COLO829 (cell line): ENCODE data around the gene MDGA2.
A peak's percentile ranks its signal among the peaks of the same experiment; 100 is the strongest.
"Not testable (repeated sequence)": the region's sequence is repeated elsewhere in the genome, so short reads cannot be mapped to it uniquely, and the experiment has no call there.

Source experiments
- DNase-seq: peaks from one replicate; pipeline ENCODE4 v3.0.0; 2012; ENCODE audit warnings: low spot score

Gene MDGA2

DNA sequence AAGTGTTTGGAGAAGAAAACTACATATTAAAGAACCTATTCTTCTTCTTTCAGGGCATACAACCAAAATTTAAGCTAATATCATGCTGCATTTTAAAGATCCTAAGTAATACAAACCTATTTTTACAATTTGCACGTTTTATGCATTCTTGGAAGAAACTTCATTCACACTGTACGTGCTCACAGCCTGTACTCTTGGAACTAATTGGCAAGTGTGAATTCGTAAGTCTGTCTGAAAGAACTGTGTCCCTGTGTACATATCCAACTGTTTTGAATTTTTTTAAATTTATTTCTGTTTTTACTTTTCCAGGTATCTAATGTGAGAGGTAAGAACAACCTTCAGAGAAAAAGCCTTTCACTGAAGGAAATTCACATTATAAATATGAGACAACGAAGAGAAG is 347.0 kb downstream of the MDGA2 start:
- no peak for DNase-seq

DNA sequence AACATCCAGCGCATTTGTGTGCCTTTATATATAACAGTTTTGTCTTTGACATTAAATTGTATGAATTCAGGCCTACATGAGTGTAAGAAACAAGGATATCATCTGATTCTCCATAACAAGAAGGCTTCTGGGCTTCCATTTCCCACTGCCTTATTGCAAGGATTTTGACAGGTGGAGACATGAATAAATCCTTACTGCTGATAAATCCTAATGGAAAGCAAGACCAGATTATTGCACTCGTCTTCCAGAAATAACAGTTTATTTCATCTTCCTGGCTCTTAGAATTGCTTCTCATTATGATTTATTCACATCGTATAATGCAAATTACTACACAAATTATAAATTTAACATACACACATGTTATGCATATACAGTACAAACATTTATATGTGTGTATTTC is 348.1 kb downstream of the MDGA2 start:
- DNase-seq, result no peak

DNA sequence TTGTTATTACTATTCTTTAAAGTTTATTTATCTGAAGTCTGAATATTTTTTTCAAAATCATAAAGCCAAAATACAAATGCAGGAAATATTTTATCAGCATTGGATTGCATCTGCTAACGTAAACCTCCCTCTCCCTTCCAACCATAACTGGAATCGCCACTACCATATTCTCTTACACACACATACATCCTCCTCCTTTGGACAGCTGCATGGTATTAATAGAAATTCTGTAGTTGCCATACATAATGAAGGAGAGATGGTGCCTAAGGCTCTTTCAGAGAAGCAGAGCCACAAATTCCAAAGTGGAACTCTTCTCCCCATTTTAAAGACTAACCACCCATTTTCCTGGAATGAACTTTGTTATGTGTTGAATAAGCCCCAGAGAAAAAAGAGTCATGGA is 352.7 kb downstream of the MDGA2 start:
- no peak for DNase-seq

DNA sequence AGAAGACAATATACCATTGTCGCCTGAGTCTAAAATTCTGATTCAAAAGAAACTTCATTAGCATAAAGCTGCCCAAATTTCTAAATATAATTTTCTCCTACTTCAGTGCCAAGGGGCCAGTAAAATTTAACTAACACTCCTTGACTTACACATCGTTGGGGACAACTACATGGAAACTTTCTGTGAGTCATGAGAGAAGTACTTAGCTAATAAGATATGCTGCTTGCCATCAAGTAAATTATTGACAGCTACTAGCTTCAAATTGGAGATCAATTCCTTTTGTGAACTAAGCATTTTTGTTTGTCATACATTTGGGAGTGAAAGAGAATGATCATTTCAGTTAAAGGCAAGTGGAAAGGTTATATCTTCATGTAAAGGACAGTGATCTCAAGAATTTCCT is 373.3 kb downstream of the MDGA2 start:
- DNase-seq, result no peak

DNA sequence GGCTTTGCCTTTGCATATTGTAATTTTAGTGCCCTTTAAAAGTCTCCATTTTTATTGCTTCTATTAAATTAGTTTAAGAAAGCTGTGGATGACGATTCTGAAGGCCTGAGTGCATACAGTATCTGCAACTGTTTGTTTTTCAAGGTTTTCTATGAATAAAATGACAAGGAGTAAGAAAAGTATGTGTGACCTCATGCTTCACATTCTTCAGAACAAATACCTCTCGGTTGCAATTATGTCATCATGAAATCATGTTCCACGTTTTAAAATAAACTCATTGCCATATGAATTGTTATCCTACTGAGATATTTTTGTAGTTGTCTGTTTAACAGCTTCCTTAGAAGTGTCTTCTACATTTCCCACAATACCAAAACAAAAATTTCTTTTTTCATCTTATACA is 374.6 kb downstream of the MDGA2 start:
- no peak for DNase-seq

DNA sequence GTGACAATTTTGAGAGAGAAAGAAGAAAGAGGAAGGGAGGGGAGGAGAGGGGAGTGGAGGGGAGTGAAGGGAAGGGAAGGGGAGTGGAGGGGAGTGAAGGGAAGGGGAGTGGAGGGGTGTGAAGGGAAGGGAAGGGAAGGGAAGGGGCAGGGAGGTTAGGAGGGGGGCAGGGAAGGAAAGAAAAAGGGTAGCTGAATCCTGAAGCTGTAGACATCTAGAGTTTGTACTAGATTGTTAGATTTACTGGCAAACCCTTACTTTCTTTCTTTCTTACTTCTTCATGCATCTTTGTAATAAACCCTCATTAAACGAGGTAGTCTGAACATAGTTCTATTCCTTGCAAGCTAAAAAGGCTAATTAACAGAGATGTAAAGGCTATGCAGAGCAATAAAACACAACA is 378.0 kb downstream of the MDGA2 start:
- DNase-seq, result no peak

DNA sequence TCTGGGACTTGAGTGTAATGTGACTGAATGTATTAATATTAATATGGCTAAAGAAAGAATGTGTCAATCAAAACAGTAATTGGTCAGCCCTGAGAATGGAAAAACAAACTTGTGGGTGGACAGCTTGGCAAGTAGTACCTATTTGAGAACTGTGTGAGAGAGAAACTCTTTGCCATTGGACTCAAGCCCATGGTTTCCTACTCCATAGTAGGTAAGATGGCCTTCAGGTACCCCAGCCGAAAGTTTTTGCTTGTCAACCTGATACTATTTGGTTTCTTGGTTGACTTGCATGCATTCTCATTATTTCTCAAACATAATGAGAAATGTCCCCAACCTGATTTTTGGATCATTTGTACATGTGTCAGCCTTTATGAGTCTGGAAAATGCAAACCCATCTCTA is 391.1 kb downstream of the MDGA2 start:
- DNase-seq, result no peak

DNA sequence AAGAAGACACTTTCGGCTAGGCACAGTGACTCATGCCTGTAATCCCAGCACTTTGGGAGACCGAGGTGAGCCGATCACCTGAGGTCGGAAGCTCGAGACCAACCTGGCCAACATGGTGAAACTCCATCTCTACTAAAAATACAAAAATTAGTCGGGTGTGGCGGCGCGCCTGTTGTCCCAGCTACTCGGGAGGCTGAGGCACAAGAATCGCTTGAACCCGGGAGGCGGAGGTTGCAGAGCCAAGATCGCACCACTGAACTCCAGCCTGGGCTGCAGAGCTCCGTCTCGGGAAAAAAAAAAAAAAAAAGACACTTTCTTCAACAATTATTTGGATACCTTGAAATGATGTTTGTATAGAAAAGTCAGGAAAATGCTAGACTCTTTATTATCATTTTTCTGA is 393.6 kb downstream of the MDGA2 start:
- not testable (repeated sequence) for DNase-seq

DNA sequence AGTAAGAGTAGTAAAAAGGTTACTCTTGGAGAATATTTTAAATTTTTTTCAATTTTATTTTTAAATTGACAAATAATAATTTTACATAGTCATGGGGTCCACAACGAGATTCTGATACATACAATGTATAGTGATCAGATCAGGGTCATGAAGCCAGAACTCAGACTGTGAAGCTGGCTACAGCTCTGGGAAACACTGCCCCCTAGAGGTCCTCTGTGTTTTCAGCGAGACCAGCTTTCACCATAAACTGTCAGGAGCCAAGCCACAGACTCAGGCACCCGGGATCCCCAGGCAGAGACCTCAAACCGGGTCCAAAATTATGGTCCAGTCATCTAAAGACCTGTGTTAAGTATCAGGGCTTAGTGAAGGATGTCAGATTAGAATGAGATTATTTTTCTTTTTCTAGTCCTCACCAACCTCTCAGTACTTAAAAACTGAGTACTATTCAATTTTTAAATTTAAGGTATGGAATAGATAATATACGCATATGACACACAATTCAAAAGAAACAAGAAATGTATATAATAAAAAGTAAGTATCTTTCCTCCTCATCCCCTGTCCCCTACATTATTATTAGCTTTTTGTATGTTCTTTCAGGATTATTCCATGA is 397.1 kb downstream of the MDGA2 start:
- peak; percentile 39 for DNase-seq

DNA sequence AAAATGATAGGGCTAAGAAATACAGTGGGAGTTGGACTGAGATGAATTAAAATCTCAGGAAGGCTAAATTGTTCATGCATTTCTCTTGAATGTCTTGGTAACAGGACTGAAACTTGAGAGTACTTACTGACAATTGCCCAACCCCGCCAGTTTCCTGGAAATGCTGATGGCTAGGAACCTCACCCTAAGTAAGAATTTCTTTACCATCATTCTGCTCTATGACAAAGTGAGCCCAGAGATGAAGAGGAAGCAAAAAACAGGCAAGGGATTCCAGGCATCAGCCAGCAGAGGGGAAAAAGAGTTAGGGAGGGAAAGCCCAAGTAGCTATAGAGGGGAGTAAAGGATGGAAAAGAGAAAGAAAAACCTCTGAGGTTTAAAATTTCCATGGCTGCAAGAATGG is 397.7 kb downstream of the MDGA2 start:
- no peak for DNase-seq

DNA sequence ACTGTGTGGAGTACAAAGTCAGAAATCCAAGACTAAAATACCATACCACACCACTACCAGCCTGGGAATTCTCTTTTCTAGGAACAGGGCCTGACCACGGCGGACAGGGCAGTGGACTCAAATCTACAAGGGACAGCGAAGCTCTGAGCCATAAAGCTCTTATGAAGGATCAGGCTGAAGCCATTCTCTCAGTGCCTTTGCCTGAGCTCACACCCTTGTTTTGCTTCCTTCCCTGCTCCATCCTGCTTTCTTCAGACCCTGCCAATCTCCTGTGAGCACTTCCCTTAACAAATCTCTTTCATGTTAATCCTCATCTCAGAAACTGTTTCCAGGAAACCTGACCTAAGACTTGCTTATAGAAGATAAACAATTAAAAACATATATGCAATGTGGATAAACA is 398.5 kb downstream of the MDGA2 start:
- no peak for DNase-seq

DNA sequence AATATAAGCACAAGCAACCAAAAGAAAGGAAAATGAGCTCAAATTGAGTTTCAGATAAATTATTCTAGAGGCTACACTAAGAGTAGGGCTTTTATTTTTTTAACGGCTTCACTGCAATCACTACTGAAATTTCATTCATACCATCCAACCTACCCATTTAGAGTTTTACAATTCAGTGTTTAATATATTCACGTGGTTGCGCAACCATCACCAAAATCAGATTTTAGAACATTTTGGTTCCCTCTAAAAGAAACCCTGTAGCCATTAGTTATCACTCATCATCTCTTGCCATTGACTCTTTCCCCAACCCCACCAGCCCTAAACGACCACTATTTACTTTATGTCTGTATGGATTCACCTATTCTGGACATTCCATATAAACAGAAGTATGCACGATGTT is 401.5 kb downstream of the MDGA2 start:
- no peak for DNase-seq

DNA sequence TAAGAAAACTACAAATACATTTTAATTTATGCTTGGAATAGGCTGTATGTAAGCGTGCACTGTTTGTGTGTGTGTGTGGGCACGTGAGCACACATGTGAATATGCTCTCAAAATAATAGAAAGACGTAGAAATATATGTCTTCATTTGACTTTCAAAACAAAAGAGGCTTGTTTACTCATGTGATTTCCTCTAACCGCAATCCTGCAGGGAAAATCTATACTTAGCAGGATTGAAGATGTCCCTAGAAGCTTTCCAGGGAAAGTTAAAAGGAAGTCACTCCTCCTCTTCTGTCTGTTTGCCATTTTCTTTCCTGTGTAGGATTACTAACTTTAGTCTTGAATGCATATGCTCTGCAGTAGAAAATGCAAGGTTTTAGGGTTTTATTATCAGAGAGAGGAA is 404.7 kb downstream of the MDGA2 start:
- DNase-seq, result peak; percentile 52

DNA sequence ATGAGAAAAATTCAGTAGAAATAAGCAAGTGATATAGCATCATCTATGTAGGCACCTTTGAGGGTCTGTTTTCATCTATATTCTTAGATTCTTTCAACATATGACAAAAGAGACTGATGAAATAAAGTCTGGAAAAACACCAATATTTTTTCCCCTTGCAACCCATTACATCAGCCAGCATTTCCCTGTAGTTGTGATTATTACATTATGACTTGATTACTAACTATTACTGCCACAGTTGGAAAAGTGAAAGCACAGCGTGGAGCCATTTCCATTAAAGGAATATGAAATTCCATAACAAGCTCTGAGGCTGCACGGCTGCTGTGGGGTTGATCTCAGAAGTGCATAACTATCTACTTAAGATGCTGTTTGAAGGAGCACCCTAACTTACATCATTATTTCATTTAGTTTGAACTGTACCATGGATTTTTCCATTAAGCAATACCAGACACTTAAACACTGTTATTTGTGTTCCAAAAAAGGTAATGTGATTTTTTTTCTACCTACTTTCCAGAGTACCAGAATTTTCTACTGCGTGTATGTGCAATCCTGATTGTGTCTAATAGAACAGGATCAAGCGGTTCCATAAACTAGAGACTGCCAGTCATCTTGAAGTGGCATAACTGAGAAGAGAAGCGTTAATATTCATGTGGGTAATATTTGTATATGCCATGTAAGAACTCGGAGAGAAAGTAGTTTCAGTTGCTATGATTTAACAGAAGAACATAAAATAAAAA is 405.5 kb downstream of the MDGA2 start:
- no peak for DNase-seq

DNA sequence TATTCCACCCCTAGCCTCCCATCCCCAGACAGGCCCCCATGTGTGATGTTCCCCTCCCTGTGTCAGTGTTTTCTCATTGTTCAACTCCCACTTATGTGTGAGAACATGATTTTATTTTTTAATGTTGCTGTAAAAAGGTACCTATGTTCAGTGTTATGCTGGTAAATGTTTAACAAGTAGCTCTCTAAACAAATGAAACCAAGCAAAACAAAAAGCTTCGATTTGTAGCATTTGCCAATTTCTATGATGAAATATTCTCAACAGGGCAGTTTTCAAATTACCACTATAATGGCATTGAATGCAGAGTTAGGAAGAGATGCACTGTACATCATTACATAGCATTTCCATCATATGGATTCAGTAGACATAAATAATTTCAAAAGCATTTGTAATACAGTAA is 410.6 kb downstream of the MDGA2 start:
- no peak for DNase-seq

DNA sequence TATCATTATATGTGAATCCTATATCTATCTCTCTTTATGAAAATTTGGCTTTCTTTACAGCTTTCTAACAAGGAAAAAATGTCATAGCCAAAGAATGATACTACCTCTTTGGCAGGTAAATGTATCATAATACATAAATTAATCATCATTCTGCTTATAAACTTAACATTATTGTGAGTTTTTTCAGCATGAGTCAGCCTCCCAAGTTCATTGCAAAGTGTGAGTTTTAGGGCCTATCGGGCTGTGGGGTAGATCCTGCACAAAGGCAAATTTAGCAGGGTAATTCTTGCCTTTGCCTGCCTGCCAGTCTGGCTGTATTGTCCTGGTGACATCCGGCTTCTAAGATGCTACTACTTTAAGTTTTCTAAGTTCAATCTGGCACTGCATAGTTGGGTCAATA is 412.6 kb downstream of the MDGA2 start:
- no peak for DNase-seq

DNA sequence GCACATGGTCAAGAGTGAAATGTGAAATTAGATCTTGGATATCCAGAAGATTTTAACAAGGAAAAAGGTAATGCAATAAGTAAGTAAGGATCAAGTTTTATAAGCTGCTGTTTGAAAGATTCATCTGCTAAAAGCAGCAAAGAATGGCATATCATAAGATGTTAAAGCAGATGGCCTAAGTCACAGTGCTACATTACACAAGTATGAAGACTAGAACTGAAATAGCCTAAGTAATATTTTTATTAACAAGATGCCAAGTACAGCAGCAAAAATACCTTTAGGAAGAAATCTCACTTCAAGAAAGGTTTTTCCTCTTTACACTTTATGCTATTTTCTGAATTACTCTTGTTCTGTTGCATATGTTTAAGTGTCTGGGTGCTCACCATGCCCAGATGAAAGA is 414.1 kb downstream of the MDGA2 start:
- DNase-seq, result no peak

DNA sequence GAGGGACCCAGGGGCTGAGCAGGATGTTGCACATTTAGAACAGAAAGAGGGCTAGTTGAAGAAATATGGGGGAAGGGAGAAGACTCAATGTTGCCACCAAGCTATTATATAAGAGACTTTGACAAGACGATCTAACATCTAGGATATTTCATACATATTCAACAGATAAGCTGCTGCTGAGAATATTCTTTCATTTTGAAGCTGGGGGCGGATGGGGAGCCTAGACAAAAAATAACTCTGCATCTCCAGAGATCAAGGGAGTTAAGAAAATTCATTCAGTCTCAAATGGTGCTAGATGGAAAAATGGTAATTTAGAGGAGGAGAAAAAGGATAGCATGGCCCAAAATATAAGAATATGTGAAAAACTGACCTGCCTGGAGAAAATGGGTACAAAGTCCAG is 415.6 kb downstream of the MDGA2 start:
- no peak for DNase-seq

DNA sequence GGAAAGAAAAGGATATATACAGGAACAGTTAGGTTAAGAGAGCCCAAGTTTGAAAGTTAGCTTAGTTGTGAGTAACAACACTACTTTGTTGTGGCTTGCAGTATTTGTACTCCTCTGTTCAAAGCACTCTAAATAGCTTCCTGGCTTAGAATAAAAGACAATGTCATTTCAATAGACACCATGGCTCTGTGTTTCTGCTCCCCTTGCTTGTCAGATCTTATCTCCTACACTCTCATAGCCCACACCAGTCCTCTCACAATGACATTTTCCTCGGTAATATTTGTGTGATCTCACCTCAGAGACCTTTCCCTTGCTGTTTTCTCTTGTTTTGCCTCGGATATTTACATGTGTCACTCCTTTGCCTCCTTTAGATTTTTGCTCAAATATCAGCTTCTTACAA is 418.4 kb downstream of the MDGA2 start:
- no peak for DNase-seq

DNA sequence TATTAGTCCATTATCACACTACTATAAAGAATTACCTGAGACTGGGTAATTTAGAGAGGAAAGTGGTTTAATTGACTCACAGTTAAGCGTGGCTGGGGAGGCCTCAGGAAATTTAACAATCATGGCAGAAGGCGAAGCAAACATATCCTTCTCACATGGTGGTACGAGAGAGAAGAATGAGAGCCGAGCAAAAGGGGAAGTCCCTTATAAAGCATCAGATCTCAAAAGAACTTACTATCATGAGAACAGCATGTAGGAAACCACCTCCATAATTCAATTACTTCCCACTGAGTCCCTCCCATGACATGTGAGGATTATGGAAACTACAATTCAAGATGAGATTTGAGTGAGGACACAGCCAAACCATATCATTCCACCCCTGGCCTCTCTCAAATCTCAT is 422.6 kb downstream of the MDGA2 start:
- DNase-seq, result no peak

DNA sequence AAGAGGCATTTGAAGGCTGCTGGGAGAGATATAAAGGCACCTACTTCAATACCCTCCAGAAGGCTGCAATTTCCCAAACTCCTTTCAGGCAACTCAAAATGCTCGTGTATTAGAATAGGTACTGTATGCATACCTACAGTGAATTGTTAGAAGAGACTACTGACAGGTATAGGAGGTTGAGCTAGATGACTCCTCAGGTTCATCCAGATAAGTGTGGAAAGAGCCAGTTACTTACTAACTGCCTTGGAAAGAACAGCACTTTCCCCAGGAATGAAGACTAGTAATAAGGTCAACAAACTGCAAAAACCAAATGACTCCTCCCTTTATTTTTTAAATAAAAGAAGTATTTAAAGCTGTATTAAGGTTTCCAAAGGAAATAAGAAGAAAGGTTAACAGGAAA is 429.0 kb downstream of the MDGA2 start:
- DNase-seq, result no peak

DNA sequence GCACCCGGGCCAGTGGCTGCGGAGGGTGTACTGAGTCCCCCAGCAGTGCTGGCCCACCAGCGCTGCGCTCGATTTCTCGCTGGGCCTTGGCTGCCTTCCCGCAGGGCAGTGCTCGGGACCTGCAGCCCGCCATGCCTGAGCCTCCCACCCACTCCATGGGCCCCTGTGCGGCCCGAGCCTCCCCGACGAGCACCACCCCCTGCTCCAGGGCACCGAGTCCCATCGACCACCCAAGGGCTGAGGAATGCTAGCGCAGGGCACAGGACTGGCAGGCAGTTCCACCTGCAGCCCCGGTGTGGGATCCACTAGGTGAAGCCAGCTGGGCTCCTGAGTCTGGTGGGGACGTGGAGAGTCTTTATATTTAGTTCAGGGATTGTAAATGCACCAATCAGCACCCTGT is 432.8 kb downstream of the MDGA2 start:
- not testable (repeated sequence) for DNase-seq

DNA sequence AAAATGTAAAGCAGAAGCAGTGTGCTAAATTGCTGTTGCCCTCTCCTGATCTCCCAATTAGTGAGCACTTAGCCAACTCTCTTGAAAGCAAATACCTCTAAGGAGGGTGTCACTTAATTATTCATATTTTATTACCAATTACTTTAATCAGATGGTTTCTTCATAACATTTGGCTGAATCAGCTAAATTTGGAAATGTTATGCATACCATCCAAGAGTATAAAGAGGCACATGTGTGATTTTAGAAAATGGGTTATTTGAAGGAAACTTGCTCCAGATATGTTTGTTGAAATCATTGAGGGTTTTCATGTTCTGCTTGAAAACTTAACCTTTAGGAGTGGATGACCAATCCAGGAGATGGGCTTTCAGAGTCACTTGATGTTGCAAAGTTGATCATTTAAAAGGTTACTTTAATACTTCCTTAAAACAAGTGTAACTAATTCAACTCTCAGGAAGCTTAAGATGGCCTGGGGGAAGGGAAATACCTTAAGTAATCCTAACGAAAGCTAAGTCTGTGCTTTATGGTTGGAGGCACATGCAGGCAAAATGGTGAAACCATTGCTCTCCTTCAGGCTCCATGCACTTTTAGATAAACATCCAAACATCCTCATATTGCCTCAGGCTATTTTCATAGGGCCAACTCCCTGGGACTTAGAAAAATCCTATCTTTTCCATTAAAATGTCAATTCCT is 434.5 kb downstream of the MDGA2 start:
- no peak for DNase-seq

DNA sequence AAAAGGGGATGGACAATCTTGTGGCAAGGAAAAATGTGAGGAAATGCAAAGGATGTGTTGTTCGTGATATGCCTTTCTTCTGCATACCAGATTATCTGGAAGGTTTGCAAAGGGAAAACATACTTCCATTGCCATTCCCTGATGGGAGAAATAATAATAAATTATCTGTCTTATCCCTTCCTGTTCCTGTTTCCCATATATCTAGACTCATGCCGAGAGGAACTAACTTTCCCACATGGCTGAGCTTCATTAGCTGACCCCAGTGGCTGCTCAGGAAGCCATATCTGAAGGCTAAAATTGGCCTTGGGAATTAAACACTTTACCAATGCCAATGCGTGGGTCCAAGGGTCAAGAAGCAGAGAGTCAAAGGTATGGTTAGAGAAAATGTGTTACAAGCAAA is 439.8 kb downstream of the MDGA2 start:
- DNase-seq, result no peak
